NCI-H226 (cell line): ENCODE results near the gene TNS3.
A peak's percentile ranks its signal among the peaks of the same experiment; 100 is the strongest.
"Not testable (repeated sequence)": the region's sequence is repeated elsewhere in the genome, so short reads cannot be mapped to it uniquely, and the experiment has no call there.

ENCODE experiments used
- DNase-seq: peaks from one replicate; pipeline ENCODE4 v3.0.0-alpha.2; 2015

TNS3 gene

DNA sequence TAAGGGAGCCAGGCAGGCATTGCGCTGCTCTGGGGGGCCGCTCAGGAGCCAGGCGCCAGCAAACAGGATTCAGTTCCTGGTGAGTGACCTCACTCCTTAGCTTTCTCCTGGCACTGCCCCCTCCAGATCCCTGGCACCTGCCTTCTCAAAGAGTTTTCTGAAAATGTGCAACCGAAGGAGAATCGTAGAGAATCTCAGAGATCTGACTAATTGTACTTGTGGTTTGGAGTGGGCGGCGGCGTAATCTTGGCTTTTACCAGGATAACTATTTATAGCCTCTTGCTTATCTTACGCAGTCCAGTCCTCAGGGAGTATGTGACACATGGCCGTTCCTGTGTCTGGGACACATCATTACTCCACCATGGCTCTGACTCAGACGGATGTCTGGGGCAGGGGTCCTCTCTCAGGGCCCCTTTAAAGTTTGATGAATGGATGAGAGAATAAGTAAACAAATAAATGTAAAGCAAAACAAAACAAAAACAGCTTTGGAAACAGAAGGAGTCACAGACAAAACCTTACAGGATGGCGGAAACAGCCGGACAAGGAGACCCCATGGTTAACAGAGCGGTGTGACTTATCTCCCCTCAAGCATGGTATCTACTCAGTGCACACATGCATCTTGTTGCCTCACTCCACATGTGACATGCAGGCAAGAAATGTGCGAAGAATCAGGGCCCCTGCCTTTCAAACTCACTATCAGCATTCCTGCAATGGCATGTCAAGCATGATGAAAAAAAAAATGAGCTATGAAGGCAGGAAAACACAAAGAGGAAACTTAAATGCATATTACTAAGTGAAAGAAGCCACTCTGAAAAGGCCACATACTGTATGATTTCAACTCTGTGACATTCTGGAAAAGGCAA is 99.7 kb downstream of the TNS3 start:
- DNase-seq, result peak; percentile 89

DNA sequence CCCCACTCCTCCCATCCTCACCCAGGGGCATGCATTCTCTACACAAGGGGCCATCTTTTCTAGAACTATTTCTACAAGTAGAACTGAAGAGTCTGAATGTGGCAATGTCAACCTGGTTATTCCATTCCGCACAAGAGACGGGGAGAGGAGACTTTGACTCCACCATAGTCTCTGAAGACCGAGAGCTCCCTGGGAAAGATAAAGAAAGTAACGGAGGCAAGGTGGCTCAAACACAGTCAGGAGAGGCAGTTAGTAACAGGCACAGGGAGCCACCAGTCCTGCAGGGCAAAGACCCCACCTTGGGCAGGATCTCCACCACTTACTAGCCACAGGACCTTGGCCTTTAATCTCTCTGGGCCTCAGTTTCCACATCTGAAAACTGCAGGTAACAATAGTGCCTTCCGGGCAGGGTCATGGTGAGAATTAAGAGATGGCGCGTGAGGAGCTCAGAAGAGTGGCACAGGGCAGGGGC is 100.3 kb downstream of the TNS3 start:
- no peak for DNase-seq

DNA sequence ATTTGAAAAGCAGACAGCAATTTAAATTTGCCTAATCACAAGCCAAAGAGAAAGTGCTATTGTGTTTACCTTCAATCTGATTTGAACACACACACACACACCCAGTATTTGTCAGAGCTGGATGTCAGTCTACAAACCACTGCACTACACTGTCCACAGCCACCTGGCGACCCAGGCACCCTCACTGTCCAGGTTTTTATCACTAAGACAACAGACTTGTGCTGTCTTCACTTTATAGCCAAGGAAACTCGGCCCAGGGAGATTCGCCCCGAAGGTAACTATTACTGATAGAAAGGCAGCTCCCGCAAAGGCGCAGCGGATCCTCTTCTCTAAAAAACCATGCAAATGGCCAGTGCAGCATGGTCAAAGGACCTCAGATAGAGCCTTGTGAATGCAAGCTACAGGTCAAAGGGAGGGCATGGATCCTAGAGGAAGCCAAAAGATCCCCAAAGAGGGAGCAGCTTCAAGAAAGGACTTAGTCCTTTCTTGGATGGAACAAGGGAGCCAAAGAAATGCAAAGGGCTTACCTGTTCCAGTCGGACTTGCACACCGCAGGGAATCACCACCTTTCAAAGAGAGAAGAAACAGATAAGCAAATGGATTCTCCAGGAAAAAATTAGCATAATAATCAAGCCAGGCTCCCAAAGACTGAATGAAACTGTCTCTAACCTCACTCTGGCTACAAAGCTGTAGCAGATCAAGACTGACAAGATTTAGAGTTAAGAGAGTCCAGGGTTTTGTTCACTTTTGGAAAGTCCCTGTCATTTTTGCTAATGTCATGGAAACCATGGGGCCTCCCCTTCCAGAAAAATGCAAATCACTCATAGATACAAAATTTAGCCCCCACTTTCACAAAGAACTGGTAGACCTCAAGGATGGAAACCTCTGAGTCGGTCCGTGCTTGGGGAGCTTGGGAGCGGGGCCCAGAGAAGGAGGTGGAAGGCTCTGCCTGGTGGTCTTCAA is 101.1 kb downstream of the TNS3 start:
- DNase-seq, result no peak

DNA sequence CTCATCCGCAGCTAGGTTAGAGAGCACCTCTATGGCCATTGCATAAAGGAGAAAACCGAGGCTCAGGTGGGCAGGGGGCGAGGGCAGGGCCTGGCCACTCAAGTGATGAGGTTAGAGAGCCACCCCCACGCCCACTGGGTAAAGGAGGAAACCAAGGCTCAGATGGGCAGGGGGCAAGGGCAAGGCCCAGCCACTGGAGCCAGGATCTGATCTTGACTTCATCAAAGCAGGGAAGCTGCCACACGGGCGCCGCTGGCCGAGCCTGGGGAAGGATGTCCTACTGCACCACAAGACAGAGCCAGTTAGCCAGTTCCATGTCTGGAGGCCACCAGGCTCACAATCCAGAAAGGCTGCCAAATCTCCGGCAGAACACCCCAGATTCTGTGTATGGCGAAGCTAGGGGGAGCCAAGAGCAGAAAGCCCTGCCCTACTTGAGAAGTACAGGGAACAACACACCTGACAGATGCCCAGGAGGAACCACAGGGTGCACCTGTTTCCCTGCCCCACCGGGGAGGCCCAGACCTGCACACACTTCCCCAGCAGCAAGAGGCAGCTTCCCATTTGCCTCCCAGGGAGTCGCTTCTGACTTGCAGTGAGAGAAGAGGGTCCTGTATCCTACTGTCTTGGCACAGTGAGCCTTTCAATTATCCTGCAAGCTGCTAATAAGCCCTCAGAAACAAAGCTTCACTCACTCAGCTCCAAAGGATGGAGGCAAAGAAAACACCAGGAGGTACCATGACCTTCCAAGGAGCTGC is 101.9 kb downstream of the TNS3 start:
- DNase-seq, result no peak

GRCh38 chr7:47478926-47479711 is 102.8 kb downstream of the TNS3 start:
- DNase-seq, result no peak

GRCh38 chr7:47478017-47478344 is 103.9 kb downstream of the TNS3 start:
- DNase-seq, result no peak

- DNase-seq, result no peak
Observed at GRCh38 chr7:47477191-47478016, 104.5 kb downstream of the TNS3 start.

DNA sequence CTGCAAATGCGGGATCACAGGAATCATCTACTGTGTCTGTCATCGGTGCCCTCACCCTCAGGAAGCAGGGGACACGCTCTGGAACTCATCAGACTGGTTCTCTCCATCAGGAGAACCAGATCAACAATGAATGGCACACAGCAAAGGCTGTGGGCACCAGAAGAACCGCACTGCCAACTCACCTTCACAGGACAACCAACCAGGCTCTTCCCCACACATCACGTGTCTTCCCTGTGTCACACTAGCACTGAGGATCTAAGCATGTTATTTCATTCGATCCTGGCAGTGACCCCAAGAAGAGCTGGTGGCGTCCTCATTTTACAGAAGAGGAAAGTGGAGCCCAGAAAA is 106.1 kb downstream of the TNS3 start:
- DNase-seq, result no peak

DNA sequence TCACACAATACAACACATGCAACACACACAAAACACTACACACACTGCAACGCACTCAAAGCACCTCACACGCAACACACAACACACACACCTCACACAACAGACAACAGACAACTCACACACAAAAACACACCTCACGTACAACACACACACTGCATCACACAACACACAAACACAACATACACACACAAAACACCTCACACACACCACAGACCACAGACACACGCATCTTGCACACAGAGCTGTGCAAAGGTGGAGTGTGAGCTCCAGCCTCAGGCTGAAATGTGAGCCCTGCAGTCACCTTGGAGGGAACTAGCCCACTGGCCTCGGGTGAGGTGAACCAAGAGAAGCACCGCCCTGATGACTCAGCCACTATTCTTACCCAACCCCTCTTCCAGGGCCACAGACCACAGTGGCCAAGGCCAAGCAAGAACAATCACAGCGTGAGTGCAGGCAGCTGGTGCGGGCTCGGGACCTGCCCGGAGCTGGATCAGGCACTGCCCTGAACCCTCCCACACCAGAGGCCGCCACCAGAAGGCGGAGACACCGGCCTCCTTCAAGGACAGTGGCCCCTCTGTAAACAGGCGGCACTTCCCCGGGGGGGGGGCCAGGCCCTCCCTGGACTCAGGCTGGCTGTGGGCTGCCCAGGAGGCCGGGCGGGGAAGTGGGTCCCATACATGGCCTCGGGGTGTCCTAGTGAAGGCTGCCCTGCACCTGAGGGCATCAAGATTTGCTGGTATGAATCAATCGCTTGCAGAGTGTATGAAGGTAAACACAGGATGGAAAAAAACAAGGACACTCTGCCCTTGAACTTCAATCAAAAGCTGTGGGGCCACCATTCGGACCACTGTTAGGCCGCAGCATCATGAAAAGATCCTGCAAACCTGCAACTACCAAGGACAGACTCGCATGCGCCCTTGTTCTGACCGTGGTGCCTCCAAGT is 106.7 kb downstream of the TNS3 start:
- DNase-seq, result peak; percentile 95

DNA sequence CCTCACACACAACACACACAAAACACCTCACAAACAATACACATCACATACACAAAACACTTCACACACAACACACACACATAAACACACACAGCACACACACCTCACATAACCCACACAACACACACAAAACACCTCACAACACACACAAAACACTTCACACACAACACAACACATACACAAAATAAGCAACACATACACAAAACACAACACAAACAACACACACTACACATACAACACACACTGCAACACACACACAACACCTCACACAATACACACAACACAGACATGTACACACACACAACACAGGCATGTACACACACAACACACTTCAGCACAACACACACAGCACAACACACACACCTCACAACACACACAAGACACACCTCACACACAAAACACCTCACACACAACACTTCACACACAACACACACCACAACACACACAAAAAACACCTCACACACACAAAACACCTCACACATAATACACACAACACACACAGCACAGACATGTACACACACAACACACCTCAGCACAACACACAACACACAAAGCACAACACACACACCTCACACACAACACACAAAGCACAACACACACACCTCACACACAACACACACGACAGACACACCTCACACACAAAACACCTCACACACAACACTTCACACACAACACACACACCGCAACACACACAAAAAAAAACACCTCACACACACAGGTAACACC is 107.5 kb downstream of the TNS3 start:
- DNase-seq, result no peak

GRCh38 chr7:47473499-47474210 is 108.3 kb downstream of the TNS3 start:
- DNase-seq, result no peak

DNA sequence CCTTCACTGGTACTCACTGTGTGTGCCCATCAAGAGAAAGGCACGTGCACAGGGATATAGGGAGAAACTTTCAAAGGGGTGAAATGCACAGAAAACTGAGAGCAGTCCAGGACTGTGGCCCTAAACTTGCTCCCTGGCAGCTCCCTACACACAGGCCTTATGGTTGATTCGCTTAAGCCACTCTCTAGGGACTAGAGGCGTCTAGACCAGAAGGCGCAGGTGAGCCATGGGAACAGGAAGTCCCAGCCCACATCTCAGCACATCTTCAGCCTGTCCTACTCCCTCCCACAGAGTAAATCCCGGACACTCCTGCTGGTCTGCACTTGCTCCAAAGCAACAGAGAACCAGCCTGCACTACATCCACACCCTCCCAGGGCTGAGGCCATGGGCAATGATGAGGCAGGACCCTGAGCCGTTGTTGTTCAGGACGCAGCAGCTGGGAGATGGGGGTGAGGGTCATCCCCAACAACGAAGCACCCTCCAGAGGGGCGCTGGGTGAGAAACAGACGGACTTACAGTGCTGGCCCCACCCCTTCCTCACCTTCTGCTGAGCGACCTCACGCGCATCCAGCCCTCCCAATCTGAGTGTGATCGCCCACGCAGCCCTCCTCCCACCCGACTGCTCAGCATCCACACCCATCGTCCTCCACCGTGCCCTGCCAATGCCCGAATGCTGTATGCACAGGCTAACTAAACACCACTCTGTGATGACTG is 109.3 kb downstream of the TNS3 start:
- no peak for DNase-seq

- DNase-seq, result no peak
Observed at GRCh38 chr7:47471831-47472230, 110.1 kb downstream of the TNS3 start.

DNA sequence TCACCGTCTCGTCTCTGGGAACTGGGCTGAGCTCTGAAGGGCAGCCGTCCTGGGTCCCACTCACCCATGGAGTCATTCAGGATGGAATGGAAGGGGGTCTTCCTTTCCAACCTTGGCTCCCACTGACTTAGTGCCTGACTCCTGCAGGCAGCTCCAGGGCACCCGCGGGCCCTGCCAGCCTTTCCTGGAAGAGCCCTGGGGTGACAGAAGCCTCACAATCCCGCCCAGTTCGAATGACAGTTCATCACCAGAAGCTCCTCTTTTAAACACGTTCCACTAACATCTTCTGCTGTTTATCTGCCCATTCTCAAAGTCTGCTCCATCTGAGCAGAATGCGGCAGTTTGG is 110.6 kb downstream of the TNS3 start:
- DNase-seq, result no peak

DNA sequence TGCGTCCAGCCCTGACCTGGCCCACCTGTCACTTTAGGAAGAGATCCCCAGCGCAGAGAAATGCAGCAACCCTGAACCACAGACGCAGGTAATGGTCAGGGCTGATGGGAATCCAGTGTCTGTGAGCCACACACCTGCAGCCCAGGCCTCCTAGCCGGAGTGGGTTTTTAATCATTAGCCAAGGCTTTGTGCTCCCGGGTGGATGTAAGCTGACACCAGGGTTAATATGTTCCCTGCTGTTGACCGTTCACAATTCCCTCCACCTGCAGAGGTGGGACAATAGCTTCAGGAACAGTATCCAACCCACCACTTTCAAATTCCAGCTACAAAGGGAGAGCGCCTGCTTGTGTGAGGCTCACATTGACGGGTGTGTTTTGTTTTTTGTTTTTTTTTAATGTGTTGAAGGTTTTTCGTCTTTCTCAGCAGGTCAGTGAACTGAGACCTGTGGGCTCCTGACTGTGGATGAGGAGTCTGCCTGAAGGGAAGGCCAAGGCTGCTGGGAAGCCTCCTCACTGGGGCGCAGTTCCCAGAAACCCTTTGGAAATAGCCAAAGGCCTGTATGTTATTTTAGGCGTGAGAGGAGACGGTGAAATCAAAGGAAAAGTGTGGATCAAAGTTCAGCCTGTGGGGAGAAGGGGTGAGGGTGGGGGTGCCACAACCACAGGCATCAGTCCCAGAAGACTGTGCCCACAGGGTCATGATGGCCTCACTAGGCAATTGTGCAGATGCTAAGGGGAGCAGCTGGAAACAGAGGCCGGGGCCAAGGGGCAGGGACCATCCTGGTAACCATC is 111.1 kb downstream of the TNS3 start:
- DNase-seq, result no peak

- not testable (repeated sequence) for DNase-seq
Observed at GRCh38 chr7:47469846-47470245, 112.1 kb downstream of the TNS3 start.

GRCh38 chr7:47466832-47467231 is 115.1 kb downstream of the TNS3 start:
- no peak for DNase-seq
